Gastroesophageal sphincter (tissue), 4 donors: ENCODE data around the gene CCDC122. TPM values are rescaled to one million over a fixed set of nuclear protein-coding genes. Genes with fewer than 3 reads are reported as not detected.

Experiments
- ATAC-seq: fragments of 150-250 bp; one replicate; pipeline ENCODE4 v1.9.1; 2016; ENCODE audit warnings: mild to moderate bottlenecking, moderate library complexity
- H3K27ac ChIP-seq, 4 donors: fragments of 200-600 bp; sonication (generic) in 3 of 4; 1 replicate in 3 of 4; 2 replicates in 1 of 4; pipeline ENCODE4 v1.5.1; 2016 to 2019
- H3K27me3 ChIP-seq: fragments of 200-600 bp; sonication (generic); one replicate; pipeline ENCODE4 v1.5.1; 2019
- H3K36me3 ChIP-seq, 2 donors: fragments of 200-600 bp; sonication (generic); one replicate each; pipeline ENCODE4 v1.5.1; 2019; ENCODE audit warnings: control low read depth in 1 of 2
- H3K4me1 ChIP-seq, 3 donors: fragments of 200-600 bp; sonication (generic); 1 replicate in 2 of 3; 2 replicates in 1 of 3; pipeline ENCODE4 v1.5.1; 2016 to 2019; ENCODE audit warnings: control low read depth in 2 of 3
- H3K4me3 ChIP-seq, 2 donors: fragments of 200-600 bp; sonication (generic); one replicate each; pipeline ENCODE4 v1.5.1; 2019; ENCODE audit warnings: mild to moderate bottlenecking in 1 of 2, moderate library complexity in 1 of 2
- H3K9me3 ChIP-seq, 3 donors: fragments of 200-600 bp; sonication (generic); one replicate each; pipeline ENCODE4 v1.5.1; 2017 to 2019; ENCODE audit warnings: control low read depth in 2 of 3
- CTCF ChIP-seq, 4 experiments: fragments of 200-600 bp in 2 of 4; fragments of 450-650 bp in 2 of 4; sonication (generic) in 1 of 4; IDR thresholded peaks; one replicate each; pipeline ENCODE4 v1.5.1; 2017 to 2019; ENCODE audit warnings: antibody characterized with exemption in 4 of 4, mild to moderate bottlenecking in 2 of 4, moderate library complexity in 2 of 4
- EP300 ChIP-seq: sonication (generic); formaldehyde crosslinking; IDR thresholded peaks from one replicate; pipeline ENCODE4 v1.6.1; 2017; ENCODE audit warnings: antibody characterized with exemption, mild to moderate bottlenecking
- POLR2A ChIP-seq, 2 donors: fragments of 450-650 bp; IDR thresholded peaks; one replicate each; pipeline ENCODE4 v1.6.1; 2017; ENCODE audit warnings: antibody characterized with exemption in 2 of 2, mild to moderate bottlenecking in 2 of 2, moderate library complexity in 1 of 2
- POLR2AphosphoS5 ChIP-seq: sonication (generic); formaldehyde crosslinking; IDR thresholded peaks from one replicate; pipeline ENCODE4 v1.6.1; 2017; ENCODE audit warnings: antibody characterized with exemption
- WGBS, 2 donors: methylation state at CpG; one replicate each; pipeline ENCODE4 v1.1.5; 2018; ENCODE audit warnings: low coverage in 1 of 2; 5-methylcytosine and 5-hydroxymethylcytosine counted together
- total RNA-seq, 4 donors: library from RNA; depleted of rRNA; stranded (reverse); fragments of >200 nt; gene quantifications; one replicate each; pipeline ENCODE4 v1.1.0, GENCODE V29; 2016

CCDC122 gene
- total RNA-seq, 4 donors from 2014 or later: 3.6 to 5.3 (median 4.0) TPM

- TF ChIP-seq CTCF (IDR thresholded peaks at IDR 0.05): no peak
- TF ChIP-seq POLR2A (IDR thresholded peaks at IDR 0.05): no peak
- H3K36me3 ChIP-seq: peaks cover 0 to 7% of the 10 kb centered on the region in 2 donors
- H3K9me3 ChIP-seq: no peaks in the 10 kb centered on the region
- no peak overlapping the region for H3K4me3 ChIP-seq
- no peak overlapping the region for H3K27ac ChIP-seq
- H3K27me3 ChIP-seq: no peaks in the 10 kb centered on the region
- no peak for ATAC-seq
- 73 to 100% methylated on average over 1 of the region's 1 CpG for WGBS, 2 donors
- H3K4me1 ChIP-seq: peaks cover 0 to 12% (median 0%) of the 10 kb centered on the region in 3 donors
Measured at GRCh38 chr13:43884222-43884621, 4.7 kb upstream of the CCDC122 start.

GRCh38 chr13:43883631-43884030, 4.1 kb upstream of the CCDC122 start:
- TF ChIP-seq POLR2AphosphoS5 (no peak), EP300 (no peak), CTCF (IDR thresholded peaks at IDR 0.05) (no peak), POLR2A (IDR thresholded peaks at IDR 0.05) (no peak)
- no peak overlapping the region for H3K4me3 ChIP-seq
- no peak overlapping the region for H3K27ac ChIP-seq
- no peak for ATAC-seq
- WGBS, 2 donors: 93 to 96% methylated on average over 3 of the region's 3 CpGs
- H3K27me3 ChIP-seq: no peaks in the 10 kb centered on the region
- H3K4me1 ChIP-seq: peaks cover 0 to 14% (median 0%) of the 10 kb centered on the region in 3 donors
- H3K9me3 ChIP-seq: no peaks in the 10 kb centered on the region
- H3K36me3 ChIP-seq: peaks cover 0 to 7% of the 10 kb centered on the region in 2 donors

- ATAC-seq: no peak
Measured at GRCh38 chr13:43881580-43881979, 2.0 kb upstream of the CCDC122 start.

GRCh38 chr13:43880926-43881325, 1.4 kb upstream of the CCDC122 start:
- peaks cover 0 to 23% (median 0%) of the 10 kb centered on the region in 3 donors for H3K4me1 ChIP-seq
- no peaks in the 10 kb centered on the region for H3K9me3 ChIP-seq
- no peak for TF ChIP-seq EP300
- TF ChIP-seq CTCF (IDR thresholded peaks at IDR 0.05): no peak
- TF ChIP-seq POLR2AphosphoS5: no peak
- no peak for TF ChIP-seq POLR2A (IDR thresholded peaks at IDR 0.05)
- H3K27me3 ChIP-seq: no peaks in the 10 kb centered on the region
- ATAC-seq: no peak
- H3K4me3 ChIP-seq: no peak overlapping the region
- no peak overlapping the region for H3K27ac ChIP-seq
- H3K36me3 ChIP-seq: peaks cover 0 to 6% of the 10 kb centered on the region in 2 donors

More at GRCh38 chr13:43881580-43881979, 2.0 kb upstream of the CCDC122 start:
- Histone ChIP-seq H3K9me3 (no peaks in the 10 kb centered on the region), H3K27ac (no peak overlapping the region), H3K4me3 (no peak overlapping the region), H3K27me3 (no peaks in the 10 kb centered on the region), H3K4me1 (peaks cover 0 to 23% (median 0%) of the 10 kb centered on the region in 3 donors), H3K36me3 (peaks cover 0 to 7% of the 10 kb centered on the region in 2 donors)
- TF ChIP-seq POLR2A (IDR thresholded peaks at IDR 0.05) (no peak), CTCF (IDR thresholded peaks at IDR 0.05) (no peak), EP300 (no peak), POLR2AphosphoS5 (no peak)

- WGBS, 2 donors: 29 to 52% methylated on average over 5 to 14 of the region's 15 CpGs
- H3K4me3 ChIP-seq: peak overlapping the region; percentile 70 to 90
- peaks cover 0 to 23% (median 0%) of the 10 kb centered on the region in 3 donors for H3K4me1 ChIP-seq
- TF ChIP-seq CTCF (IDR thresholded peaks at IDR 0.05) (peak in 2 of 4 experiments; percentile 7 to 16), POLR2A (IDR thresholded peaks at IDR 0.05) (no peak)
- no peak for ATAC-seq
- H3K36me3 ChIP-seq: peaks cover 0 to under 1% of the 10 kb centered on the region in 2 donors
- H3K9me3 ChIP-seq: no peaks in the 10 kb centered on the region
- no peaks in the 10 kb centered on the region for H3K27me3 ChIP-seq
- H3K27ac ChIP-seq: peak overlapping the region in 3 of 4 donors; percentile 97 to 99 (median 98)
Measured at GRCh38 chr13:43880214-43880855, 795 bp upstream of the CCDC122 start.
